C4-2B (cell line): ENCODE measurements around the gene VBP1.

ENCODE experiments used
- ZFX ChIP-seq: fragments of 450-650 bp; IDR thresholded peaks from 2 replicates; pipeline ENCODE4 v1.6.1; 2017
- TF ChIP-seq, protein P1 (sequence below): fragments of 450-650 bp; conservative IDR thresholded peaks from 2 replicates; pipeline ENCODE4 v1.5.1; 2017; ENCODE audit warnings: mild to moderate bottlenecking

DNA sequence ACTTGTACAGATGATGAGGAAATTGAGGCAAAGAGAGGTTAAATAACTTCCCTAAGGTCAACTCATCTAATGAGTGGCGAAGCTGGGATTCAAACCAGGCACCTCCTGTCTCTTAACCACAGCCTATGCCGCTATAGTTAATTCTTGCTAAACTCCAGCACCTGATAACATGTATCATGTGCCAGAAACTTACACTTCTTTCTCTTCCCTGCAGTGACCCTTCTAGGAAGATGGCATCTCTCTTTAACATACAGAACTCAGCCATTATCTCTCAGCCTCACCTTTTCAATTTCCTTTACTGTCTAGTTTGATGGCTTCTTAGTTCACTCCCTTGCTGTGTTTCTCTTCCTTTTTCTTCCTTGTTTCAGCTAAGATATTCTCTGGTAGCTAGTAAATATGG lies 2.5 kb downstream of the VBP1 start:
- TF ChIP-seq, protein P1, sequence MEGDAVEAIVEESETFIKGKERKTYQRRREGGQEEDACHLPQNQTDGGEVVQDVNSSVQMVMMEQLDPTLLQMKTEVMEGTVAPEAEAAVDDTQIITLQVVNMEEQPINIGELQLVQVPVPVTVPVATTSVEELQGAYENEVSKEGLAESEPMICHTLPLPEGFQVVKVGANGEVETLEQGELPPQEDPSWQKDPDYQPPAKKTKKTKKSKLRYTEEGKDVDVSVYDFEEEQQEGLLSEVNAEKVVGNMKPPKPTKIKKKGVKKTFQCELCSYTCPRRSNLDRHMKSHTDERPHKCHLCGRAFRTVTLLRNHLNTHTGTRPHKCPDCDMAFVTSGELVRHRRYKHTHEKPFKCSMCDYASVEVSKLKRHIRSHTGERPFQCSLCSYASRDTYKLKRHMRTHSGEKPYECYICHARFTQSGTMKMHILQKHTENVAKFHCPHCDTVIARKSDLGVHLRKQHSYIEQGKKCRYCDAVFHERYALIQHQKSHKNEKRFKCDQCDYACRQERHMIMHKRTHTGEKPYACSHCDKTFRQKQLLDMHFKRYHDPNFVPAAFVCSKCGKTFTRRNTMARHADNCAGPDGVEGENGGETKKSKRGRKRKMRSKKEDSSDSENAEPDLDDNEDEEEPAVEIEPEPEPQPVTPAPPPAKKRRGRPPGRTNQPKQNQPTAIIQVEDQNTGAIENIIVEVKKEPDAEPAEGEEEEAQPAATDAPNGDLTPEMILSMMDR = no peak
- no peak for TF ChIP-seq ZFX
